ENCODE results near the gene FURIN.

FURIN gene

DNA sequence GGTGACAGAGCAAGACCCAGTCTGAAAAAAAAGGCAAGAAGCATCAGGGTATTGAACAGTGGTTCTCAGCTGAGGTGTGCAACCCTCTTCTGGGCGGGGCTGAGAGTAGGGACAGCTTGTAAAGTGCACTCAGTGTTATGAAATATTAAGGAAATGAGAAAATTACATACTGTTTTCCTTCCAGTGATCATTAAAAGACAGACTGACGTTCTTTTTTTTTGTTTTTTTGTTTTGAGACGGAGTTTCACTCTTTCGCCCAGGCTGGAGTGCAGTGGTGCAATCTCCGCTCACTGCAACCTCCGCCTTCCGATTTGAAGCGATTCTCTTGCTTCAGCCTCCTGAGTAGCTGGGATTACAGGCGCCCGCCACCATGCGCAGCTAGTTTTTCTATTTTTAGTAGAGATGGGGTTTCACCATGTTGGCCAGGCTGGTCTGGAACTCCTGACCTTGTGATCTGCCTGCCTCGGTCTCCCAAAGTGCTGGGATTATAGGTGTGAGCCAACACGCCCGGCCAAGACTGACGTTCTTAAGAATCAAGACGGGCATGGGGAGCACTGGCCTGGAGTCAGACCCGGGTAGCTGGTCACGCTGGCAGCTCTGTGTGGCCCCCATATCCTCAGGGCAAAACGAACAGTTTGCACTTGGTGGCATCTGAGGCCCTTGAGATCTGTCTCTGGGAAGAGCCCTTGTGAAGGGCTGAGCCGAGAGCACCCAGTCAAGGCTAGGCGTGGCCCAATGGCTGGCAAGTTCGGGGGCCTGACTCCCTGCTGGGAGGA is 46.1 kb downstream of the FURIN start:
- H3K27ac ChIP-seq = no peak overlapping the region
- TF ChIP-seq ZFX (IDR thresholded peaks at IDR 0.05; ENCODE audit: borderline replicate concordance) = no peak
- TF ChIP-seq, protein P1, sequence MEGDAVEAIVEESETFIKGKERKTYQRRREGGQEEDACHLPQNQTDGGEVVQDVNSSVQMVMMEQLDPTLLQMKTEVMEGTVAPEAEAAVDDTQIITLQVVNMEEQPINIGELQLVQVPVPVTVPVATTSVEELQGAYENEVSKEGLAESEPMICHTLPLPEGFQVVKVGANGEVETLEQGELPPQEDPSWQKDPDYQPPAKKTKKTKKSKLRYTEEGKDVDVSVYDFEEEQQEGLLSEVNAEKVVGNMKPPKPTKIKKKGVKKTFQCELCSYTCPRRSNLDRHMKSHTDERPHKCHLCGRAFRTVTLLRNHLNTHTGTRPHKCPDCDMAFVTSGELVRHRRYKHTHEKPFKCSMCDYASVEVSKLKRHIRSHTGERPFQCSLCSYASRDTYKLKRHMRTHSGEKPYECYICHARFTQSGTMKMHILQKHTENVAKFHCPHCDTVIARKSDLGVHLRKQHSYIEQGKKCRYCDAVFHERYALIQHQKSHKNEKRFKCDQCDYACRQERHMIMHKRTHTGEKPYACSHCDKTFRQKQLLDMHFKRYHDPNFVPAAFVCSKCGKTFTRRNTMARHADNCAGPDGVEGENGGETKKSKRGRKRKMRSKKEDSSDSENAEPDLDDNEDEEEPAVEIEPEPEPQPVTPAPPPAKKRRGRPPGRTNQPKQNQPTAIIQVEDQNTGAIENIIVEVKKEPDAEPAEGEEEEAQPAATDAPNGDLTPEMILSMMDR (IDR thresholded peaks at IDR 0.05) = no peak

GRCh38 chr15:90915216-90915807 is 46.9 kb downstream of the FURIN start:
- no peak overlapping the region for H3K27ac ChIP-seq
- TF ChIP-seq ZFX (IDR thresholded peaks at IDR 0.05; ENCODE audit: borderline replicate concordance) = no peak
- TF ChIP-seq, protein P1 (IDR thresholded peaks at IDR 0.05) = no peak

DNA sequence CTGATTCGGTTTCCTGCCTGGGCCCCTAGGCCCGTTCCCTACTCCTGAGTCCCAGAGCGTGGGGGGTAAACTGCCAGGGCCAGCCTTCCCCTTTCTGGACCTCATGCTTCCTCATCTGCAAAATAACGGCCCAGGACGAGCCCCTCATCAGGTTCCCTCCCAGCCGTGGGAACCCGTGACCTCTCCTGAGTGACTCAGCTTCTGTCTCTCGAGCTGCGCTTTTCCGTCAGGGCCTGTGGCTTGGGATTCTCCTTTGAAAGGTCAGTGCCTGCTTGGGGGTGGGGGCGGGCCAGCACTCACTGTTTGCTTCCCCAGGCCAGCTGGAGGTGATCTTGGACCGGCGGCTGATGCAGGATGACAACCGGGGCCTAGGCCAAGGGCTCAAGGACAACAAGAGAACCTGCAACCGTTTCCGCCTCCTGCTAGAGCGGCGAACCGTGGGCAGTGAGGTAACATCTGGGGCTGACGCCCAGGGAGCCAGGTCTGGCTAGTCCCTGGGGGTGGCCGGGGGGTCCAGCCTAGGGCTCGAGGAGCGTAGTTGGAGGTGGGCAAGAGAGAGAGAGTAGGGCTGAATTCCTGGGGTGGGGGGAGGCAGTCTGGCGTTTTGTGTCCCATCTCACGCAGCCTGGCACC is 47.5 kb downstream of the FURIN start:
- no peak for TF ChIP-seq ZFX (IDR thresholded peaks at IDR 0.05; ENCODE audit: borderline replicate concordance)
- TF ChIP-seq, protein P1 (IDR thresholded peaks at IDR 0.05) = no peak
- no peak overlapping the region for H3K27ac ChIP-seq

- TF ChIP-seq ZFX (IDR thresholded peaks at IDR 0.05; ENCODE audit: borderline replicate concordance) = no peak
- TF ChIP-seq, protein P1 (IDR thresholded peaks at IDR 0.05) = no peak
Observed at GRCh38 chr15:90916461-90916860, 48.1 kb downstream of the FURIN start.

GRCh38 chr15:90917569-90917968 is 49.2 kb downstream of the FURIN start:
- no peak overlapping the region for H3K27ac ChIP-seq
- no peak for TF ChIP-seq ZFX (IDR thresholded peaks at IDR 0.05; ENCODE audit: borderline replicate concordance)
- TF ChIP-seq, protein P1 (IDR thresholded peaks at IDR 0.05) = no peak

More at GRCh38 chr15:90916461-90916860, 48.1 kb downstream of the FURIN start:
- H3K27ac ChIP-seq = no peak overlapping the region

- no peak for TF ChIP-seq ZFX (IDR thresholded peaks at IDR 0.05; ENCODE audit: borderline replicate concordance)
- TF ChIP-seq, protein P1 (IDR thresholded peaks at IDR 0.05) = no peak
- H3K27ac ChIP-seq = no peak overlapping the region
Observed at GRCh38 chr15:90918034-90918788, 49.8 kb downstream of the FURIN start.
